GM23248 (cell line): ENCODE measurements around the gene RGN.

Experiments
- EZH2 ChIP-seq: fragments of 200-600 bp; sonication (generic); IDR thresholded peaks from 2 replicates; pipeline ENCODE4 v1.6.1; 2018; ENCODE audit warnings: antibody characterized with exemption, mild to moderate bottlenecking; ENCODE audit not compliant: insufficient read depth, poor library complexity, severe bottlenecking
- EZH2phosphoT487 ChIP-seq: fragments of 200-600 bp; sonication (generic); IDR thresholded peaks from 2 replicates; pipeline ENCODE4 v1.6.1; 2018; ENCODE audit warnings: antibody characterized with exemption, moderate library complexity, mild to moderate bottlenecking, low read depth; ENCODE audit not compliant: insufficient read depth

- TF ChIP-seq EZH2 (no peak), EZH2phosphoT487 (no peak)
These were observed 9.5 kb upstream of the RGN start for GRCh38 chrX:47068720-47069119.
